ENCODE measurements around the gene CDK14.

DNA sequence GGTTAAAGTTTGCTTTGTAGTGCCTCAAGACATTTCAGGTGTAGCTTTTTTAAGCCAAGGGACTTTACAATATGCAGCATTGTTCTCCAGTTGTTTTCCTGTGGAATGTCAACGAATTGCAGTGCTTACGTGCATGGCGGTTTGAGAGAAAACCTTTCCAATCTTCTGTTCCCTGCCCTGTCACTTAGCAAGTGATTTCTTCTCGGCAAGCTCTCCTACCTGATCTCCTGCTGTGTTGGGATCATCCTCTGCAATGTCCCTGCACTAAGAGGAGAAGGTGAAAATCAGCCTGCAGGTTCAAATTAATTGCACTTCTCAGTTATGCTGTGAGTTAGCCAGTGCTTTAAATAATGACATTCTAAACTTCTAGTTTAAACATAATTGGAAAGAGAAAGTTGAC, 470.5 kb downstream of the CDK14 start:
- TF ChIP-seq, protein P1, sequence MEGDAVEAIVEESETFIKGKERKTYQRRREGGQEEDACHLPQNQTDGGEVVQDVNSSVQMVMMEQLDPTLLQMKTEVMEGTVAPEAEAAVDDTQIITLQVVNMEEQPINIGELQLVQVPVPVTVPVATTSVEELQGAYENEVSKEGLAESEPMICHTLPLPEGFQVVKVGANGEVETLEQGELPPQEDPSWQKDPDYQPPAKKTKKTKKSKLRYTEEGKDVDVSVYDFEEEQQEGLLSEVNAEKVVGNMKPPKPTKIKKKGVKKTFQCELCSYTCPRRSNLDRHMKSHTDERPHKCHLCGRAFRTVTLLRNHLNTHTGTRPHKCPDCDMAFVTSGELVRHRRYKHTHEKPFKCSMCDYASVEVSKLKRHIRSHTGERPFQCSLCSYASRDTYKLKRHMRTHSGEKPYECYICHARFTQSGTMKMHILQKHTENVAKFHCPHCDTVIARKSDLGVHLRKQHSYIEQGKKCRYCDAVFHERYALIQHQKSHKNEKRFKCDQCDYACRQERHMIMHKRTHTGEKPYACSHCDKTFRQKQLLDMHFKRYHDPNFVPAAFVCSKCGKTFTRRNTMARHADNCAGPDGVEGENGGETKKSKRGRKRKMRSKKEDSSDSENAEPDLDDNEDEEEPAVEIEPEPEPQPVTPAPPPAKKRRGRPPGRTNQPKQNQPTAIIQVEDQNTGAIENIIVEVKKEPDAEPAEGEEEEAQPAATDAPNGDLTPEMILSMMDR (IDR thresholded peaks at IDR 0.05), result no peak
- no peak for TF ChIP-seq POLR2A (IDR thresholded peaks at IDR 0.05)
